Measurements from ENCODE around the gene ABLIM2.

- TF ChIP-seq CTCF (conservative IDR thresholded peaks at IDR 0.05; ENCODE audit: low read depth, low read length) = no peak
- no peak for TF ChIP-seq POLR2A (IDR thresholded peaks at IDR 0.05; ENCODE audit: low read depth, low read length)
- TF ChIP-seq CEBPB (IDR thresholded peaks at IDR 0.05; ENCODE audit: low read depth, low read length) = no peak
- TF ChIP-seq RCOR1 (IDR thresholded peaks at IDR 0.05; ENCODE audit: insufficient replicate concordance, low read length) = no peak
Measured at GRCh38 chr4:8039290-8039689, 119.3 kb downstream of the ABLIM2 start.
